Prostate gland (tissue), 2 donors: ENCODE measurements around the gene TBX2.

Experiments used
- POLR2AphosphoS5 ChIP-seq: sonication (generic); formaldehyde crosslinking; IDR thresholded peaks from one replicate; pipeline ENCODE4 v1.6.1; 2017; ENCODE audit warnings: antibody characterized with exemption
- TF ChIP-seq, protein P1 (sequence below), 4 experiments: fragments of 200-600 bp in 2 of 4; fragments of 450-650 bp in 2 of 4; sonication (generic) in 2 of 4; IDR thresholded peaks; 1 replicate in 3 of 4; 2 replicates in 1 of 4; pipeline ENCODE4 v1.5.1; 2016 to 2019; ENCODE audit warnings: antibody characterized with exemption in 4 of 4, mild to moderate bottlenecking in 2 of 4, moderate library complexity in 2 of 4

DNA sequence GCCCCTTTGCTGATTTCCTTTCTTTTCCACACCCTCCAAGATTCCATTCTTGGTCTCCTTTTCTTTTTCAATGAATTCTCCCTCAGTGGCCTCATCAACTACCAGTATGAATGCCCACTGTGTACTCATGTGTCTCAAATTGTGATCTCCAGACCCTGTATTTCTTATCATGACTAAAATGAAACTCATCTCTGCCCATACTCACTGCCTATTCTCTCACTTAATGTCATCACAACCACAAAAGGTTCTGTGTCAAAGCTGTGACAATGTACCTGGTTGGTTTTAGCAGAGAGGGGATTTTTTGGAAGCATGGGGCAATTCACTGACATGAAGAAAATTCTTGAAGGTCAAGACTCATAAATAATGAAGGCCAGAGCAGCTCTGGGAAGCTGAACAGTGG lies 41.1 kb downstream of the TBX2 start:
- TF ChIP-seq, protein P1, sequence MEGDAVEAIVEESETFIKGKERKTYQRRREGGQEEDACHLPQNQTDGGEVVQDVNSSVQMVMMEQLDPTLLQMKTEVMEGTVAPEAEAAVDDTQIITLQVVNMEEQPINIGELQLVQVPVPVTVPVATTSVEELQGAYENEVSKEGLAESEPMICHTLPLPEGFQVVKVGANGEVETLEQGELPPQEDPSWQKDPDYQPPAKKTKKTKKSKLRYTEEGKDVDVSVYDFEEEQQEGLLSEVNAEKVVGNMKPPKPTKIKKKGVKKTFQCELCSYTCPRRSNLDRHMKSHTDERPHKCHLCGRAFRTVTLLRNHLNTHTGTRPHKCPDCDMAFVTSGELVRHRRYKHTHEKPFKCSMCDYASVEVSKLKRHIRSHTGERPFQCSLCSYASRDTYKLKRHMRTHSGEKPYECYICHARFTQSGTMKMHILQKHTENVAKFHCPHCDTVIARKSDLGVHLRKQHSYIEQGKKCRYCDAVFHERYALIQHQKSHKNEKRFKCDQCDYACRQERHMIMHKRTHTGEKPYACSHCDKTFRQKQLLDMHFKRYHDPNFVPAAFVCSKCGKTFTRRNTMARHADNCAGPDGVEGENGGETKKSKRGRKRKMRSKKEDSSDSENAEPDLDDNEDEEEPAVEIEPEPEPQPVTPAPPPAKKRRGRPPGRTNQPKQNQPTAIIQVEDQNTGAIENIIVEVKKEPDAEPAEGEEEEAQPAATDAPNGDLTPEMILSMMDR (IDR thresholded peaks at IDR 0.05) = no peak
- TF ChIP-seq POLR2AphosphoS5 = no peak
